ENCODE measurements around the gene PTPN13.

The PTPN13 gene

GRCh38 chr4:86856896-86857295 is 262.8 kb downstream of the PTPN13 start:
- in situ Hi-C loops (cut with MboI; ENCODE audit: low sequenced_read_pairs, unreplicated experiment) = no loop called here
- TF ChIP-seq, protein P1, sequence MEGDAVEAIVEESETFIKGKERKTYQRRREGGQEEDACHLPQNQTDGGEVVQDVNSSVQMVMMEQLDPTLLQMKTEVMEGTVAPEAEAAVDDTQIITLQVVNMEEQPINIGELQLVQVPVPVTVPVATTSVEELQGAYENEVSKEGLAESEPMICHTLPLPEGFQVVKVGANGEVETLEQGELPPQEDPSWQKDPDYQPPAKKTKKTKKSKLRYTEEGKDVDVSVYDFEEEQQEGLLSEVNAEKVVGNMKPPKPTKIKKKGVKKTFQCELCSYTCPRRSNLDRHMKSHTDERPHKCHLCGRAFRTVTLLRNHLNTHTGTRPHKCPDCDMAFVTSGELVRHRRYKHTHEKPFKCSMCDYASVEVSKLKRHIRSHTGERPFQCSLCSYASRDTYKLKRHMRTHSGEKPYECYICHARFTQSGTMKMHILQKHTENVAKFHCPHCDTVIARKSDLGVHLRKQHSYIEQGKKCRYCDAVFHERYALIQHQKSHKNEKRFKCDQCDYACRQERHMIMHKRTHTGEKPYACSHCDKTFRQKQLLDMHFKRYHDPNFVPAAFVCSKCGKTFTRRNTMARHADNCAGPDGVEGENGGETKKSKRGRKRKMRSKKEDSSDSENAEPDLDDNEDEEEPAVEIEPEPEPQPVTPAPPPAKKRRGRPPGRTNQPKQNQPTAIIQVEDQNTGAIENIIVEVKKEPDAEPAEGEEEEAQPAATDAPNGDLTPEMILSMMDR (IDR thresholded peaks at IDR 0.05; ENCODE audit: borderline replicate concordance, control extremely low read depth, extremely low read depth, insufficient read depth, missing control alignments) = no peak
- no peak for DNase-seq (ENCODE audit: low spot score)

DNA sequence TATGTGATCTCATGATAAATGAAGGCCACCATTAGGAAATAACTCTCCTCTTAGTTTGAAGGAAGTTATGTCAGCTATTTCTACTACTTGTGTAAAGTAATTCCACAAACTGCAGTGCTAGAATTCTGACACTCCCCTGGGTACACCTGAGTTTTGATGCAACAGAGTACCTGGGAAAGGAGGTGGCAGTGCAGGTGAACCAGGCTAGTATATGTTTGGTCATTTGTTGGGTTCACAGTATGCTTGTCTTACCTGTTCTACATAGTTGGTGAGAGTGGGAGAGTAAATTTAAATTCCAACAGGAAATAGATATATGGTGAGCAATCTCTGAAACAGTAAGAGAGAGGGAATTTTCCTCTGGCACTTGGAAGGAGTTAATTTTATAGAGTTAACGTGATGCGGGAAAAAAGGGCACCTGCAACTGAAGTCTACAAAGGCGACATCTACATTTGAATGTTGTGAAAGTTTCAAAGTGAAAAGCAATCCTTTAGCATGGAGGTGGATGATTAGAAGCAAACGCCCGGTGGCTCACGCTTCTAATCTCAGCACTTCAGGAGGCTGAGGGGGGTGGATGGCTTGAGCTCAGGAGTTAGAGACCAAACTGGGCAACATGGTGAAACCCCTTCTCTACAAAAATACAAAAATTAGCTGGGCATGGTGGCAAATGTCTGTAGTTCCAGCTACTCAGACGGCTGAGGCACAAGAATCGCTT is 263.4 kb downstream of the PTPN13 start:
- no peak for DNase-seq (ENCODE audit: low spot score)
- in situ Hi-C loops (cut with MboI; ENCODE audit: low sequenced_read_pairs, unreplicated experiment) = no loop called here

More for the DNA sequence above, 263.4 kb downstream of the PTPN13 start:
- TF ChIP-seq, protein P1 (IDR thresholded peaks at IDR 0.05; ENCODE audit: borderline replicate concordance, control extremely low read depth, extremely low read depth, insufficient read depth, missing control alignments) = no peak

All from GM13976 (cell line).